ENCODE measurements around the gene ATF3.

The ATF3 gene

GRCh38 chr1:212609701-212610574 is 1.4 kb downstream of the ATF3 start:
- DNase-seq (ENCODE audit: low read depth): no peak

GRCh38 chr1:212610575-212610967 is 2.0 kb downstream of the ATF3 start:
- DNase-seq (ENCODE audit: low read depth): no peak

GRCh38 chr1:212611000-212611948 is 2.7 kb downstream of the ATF3 start:
- no peak for DNase-seq (ENCODE audit: low read depth)

GRCh38 chr1:212612041-212612961 is 3.7 kb downstream of the ATF3 start:
- no peak for DNase-seq (ENCODE audit: low read depth)

- no peak for DNase-seq (ENCODE audit: low read depth)
Observed at GRCh38 chr1:212613440-212614335, 5.1 kb downstream of the ATF3 start.

GRCh38 chr1:212614453-212615200 is 6.1 kb downstream of the ATF3 start:
- DNase-seq (ENCODE audit: low read depth): no peak

- no peak for DNase-seq (ENCODE audit: low read depth)
Observed at GRCh38 chr1:212615201-212615470, 6.6 kb downstream of the ATF3 start.

- no peak for DNase-seq (ENCODE audit: low read depth)
Observed at GRCh38 chr1:212618466-212619210, 10.1 kb downstream of the ATF3 start.

- DNase-seq (ENCODE audit: low read depth): no peak
Observed at GRCh38 chr1:212620293-212620692, 11.7 kb downstream of the ATF3 start.

- DNase-seq (ENCODE audit: low read depth): no peak
Observed at GRCh38 chr1:212621043-212621948, 12.7 kb downstream of the ATF3 start.

GRCh38 chr1:212621949-212622305 is 13.4 kb downstream of the ATF3 start:
- DNase-seq (ENCODE audit: low read depth): no peak

- DNase-seq (ENCODE audit: low read depth): no peak
Observed at GRCh38 chr1:212622467-212622866, 13.9 kb downstream of the ATF3 start.

- no peak for DNase-seq (ENCODE audit: low read depth)
Observed at GRCh38 chr1:212622906-212623305, 14.3 kb downstream of the ATF3 start.

GRCh38 chr1:212623603-212624002 is 15.0 kb downstream of the ATF3 start:
- no peak for DNase-seq (ENCODE audit: low read depth)

GRCh38 chr1:212624976-212625501 is 16.5 kb downstream of the ATF3 start:
- DNase-seq (ENCODE audit: low read depth): no peak

- DNase-seq (ENCODE audit: low read depth): no peak
Observed at GRCh38 chr1:212625781-212626450, 17.4 kb downstream of the ATF3 start.

- no peak for DNase-seq (ENCODE audit: low read depth)
Observed at GRCh38 chr1:212628046-212628445, 19.5 kb downstream of the ATF3 start.
